Measurements from ENCODE around the gene ARHGAP42.

- TF ChIP-seq CTCF (CRISPR knock-in tag; IDR thresholded peaks at IDR 0.05): no peak
- no peak for TF ChIP-seq JDP2 (CRISPR knock-in tag; IDR thresholded peaks at IDR 0.05; ENCODE audit: borderline replicate concordance)
- no peak for TF ChIP-seq BRCA1 (CRISPR knock-in tag; IDR thresholded peaks at IDR 0.05)
- TF ChIP-seq ASH2L (IDR thresholded peaks at IDR 0.05; ENCODE audit: insufficient read length, low read depth, low read length): no peak
- TF ChIP-seq ZSCAN5A (CRISPR knock-in tag; IDR thresholded peaks at IDR 0.05; ENCODE audit: borderline replicate concordance): no peak
- no peak for TF ChIP-seq MEF2D (CRISPR knock-in tag; IDR thresholded peaks at IDR 0.05)
- TF ChIP-seq ZNF740 (CRISPR knock-in tag; IDR thresholded peaks at IDR 0.05): no peak
- TF ChIP-seq TAF1 (CRISPR knock-in tag; IDR thresholded peaks at IDR 0.05): no peak
- no peak for TF ChIP-seq MEIS2 (CRISPR knock-in tag; IDR thresholded peaks at IDR 0.05)
- TF ChIP-seq RFX5 (IDR thresholded peaks at IDR 0.05; ENCODE audit: low read depth, low read length): no peak
- no peak for TF ChIP-seq YEATS2 (CRISPR knock-in tag; IDR thresholded peaks at IDR 0.05; ENCODE audit: borderline replicate concordance)
- no peak for TF ChIP-seq FOXP4 (CRISPR knock-in tag; IDR thresholded peaks at IDR 0.05)
- no peak for TF ChIP-seq MAZ (IDR thresholded peaks at IDR 0.05; ENCODE audit: borderline replicate concordance, low read depth, low read length)
- no peak for TF ChIP-seq MAZ (CRISPR knock-in tag; IDR thresholded peaks at IDR 0.05; ENCODE audit: low read depth)
Measured at GRCh38 chr11:100872951-100873740, 186.1 kb downstream of the ARHGAP42 start.

Data from HepG2 (cell line).